Esophagus (tissue), 2 donors: ENCODE results near the gene IKBIP. TPM values are rescaled to one million over a fixed set of nuclear protein-coding genes. Genes with fewer than 3 reads are reported as not detected.
"Not testable (repeated sequence)": the region's sequence is repeated elsewhere in the genome, so short reads cannot be mapped to it uniquely, and the experiment has no call there.

Experiments
- H3K27ac ChIP-seq, 2 donors: one replicate each; pipeline ENCODE4 v1.5.1; 2013; ENCODE audit warnings: low read depth in 2 of 2, mild to moderate bottlenecking in 2 of 2, inconsistent platforms in 1 of 2, low read length in 1 of 2, moderate library complexity in 1 of 2
- H3K27me3 ChIP-seq, 2 donors: one replicate each; pipeline ENCODE4 v1.6.1; 2013; ENCODE audit warnings: low read length in 2 of 2, control low read depth in 1 of 2, mild to moderate bottlenecking in 1 of 2; ENCODE audit not compliant: insufficient read depth in 2 of 2, control insufficient read depth in 1 of 2
- H3K36me3 ChIP-seq, 2 donors: one replicate each; pipeline ENCODE4 v1.6.1; 2013; ENCODE audit warnings: low read length in 1 of 2; ENCODE audit not compliant: control insufficient read depth in 2 of 2, insufficient read depth in 2 of 2
- H3K4me1 ChIP-seq, 2 donors: one replicate each; pipeline ENCODE4 v1.6.1; 2013; ENCODE audit warnings: low read length in 1 of 2; ENCODE audit not compliant: control insufficient read depth in 2 of 2, insufficient read depth in 2 of 2
- H3K4me3 ChIP-seq, 2 donors: one replicate each; pipeline ENCODE4 v1.5.1; 2013; ENCODE audit warnings: low read length in 2 of 2, mild to moderate bottlenecking in 2 of 2, low read depth in 1 of 2, moderate library complexity in 1 of 2
- H3K9me3 ChIP-seq, 2 donors: one replicate each; pipeline ENCODE4 v1.6.1; 2013; ENCODE audit warnings: mild to moderate bottlenecking in 2 of 2, low read depth in 1 of 2, low read length in 1 of 2, moderate library complexity in 1 of 2; ENCODE audit not compliant: control insufficient read depth in 2 of 2, insufficient read depth in 1 of 2
- WGBS, 2 donors: extraction: QIAGEN DNeasy Blood & Tissue Kit; methylation state at CpG; one replicate each; pipeline ENCODE4 v1.1.7; 2013; 5-methylcytosine and 5-hydroxymethylcytosine counted together
- polyA plus RNA-seq, 2 donors: library from polyadenylated mRNA; stranded (reverse); fragments of 200-250 nt; gene quantifications; one replicate each; pipeline ENCODE4 v1.2.3, GENCODE V29; 2013
- donor health status: healthy with polysubstance abuse.
- donor health status: Bipolar disorder and iron deficiency.

IKBIP gene
- polyA plus RNA-seq, 2 donors: 4.7 to 5.4 TPM

- no peaks in the 10 kb centered on the region for H3K27me3 ChIP-seq
- H3K4me3 ChIP-seq: no peak overlapping the region
- no peaks in the 10 kb centered on the region for H3K36me3 ChIP-seq
- no peaks in the 10 kb centered on the region for H3K4me1 ChIP-seq
- no peaks in the 10 kb centered on the region for H3K9me3 ChIP-seq
- no peak overlapping the region for H3K27ac ChIP-seq
- 85 to 92% methylated on average over 3 of the region's 3 CpGs for WGBS, 2 donors
Observed at GRCh38 chr12:98669751-98670150, 25.2 kb upstream of the IKBIP start.

DNA sequence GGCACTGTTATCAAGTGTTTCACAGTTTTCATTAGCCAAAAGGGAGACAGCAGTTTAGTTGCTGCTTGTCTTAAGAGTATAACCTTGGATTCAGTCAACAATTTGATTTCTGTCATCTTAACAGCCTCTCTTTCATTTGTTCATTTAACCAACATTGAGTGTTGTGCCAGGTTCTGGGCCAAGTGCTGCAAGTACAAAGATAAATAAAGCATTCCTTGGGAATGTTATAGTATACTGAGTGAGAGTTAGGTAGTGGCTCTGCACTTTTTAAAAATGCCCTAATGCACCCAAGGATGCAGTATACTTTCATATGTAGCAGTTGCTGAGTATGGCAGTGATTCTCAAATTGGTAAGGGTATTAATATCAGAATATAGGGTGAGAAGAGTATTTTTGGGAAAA, 15.9 kb upstream of the IKBIP start:
- Histone ChIP-seq H3K4me3 (no peak overlapping the region), H3K4me1 (no peaks in the 10 kb centered on the region), H3K9me3 (no peaks in the 10 kb centered on the region), H3K27me3 (no peaks in the 10 kb centered on the region), H3K36me3 (peaks cover 0 to 3% of the 10 kb centered on the region in 2 donors), H3K27ac (no peak overlapping the region)

DNA sequence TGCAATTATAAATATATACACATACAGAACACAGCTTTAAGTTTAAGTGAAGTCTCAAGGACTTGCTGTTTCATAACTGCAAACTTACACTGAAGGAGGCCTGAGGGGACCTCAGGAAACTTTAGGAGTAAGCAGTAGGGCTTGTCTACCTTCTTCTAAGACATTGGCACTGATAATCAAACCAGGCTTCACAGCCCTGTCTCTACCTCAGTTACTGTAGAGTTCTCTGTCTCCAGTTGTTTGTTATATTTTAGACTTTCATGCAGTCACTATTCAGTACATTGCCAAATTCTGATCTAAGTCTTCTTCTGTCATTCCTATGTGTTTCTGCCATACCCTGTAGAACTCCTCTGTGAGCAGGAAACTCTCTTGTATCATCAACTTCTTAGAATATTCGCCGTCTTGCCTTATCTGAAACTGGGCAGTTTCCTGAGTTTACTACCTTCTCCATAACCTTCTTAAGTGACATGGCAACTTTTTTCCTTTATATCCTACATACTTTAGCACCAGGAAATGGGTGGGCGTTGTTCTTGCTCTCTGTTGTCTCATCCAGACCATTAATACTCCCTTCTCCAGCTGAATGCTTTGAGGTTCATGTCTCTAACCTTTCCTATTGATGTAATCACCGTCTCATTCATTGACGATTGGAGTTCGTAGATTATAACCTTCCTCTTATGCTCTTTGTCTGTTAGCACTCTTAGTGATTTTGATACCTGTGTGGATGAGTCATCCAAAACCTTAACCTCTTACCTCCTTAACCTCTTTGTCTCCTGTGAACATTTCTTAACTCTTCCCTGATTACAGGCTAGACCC, 11.9 kb upstream of the IKBIP start:
- whole genome bisulfite sequencing, 2 donors: 62 to 66% methylated on average over 6 of the region's 6 CpGs
- Histone ChIP-seq H3K4me1 (no peaks in the 10 kb centered on the region), H3K4me3 (no peak overlapping the region), H3K27ac (no peak overlapping the region), H3K36me3 (peaks cover 0 to 3% of the 10 kb centered on the region in 2 donors), H3K9me3 (no peaks in the 10 kb centered on the region), H3K27me3 (no peaks in the 10 kb centered on the region)

GRCh38 chr12:98653866-98654493, 9.4 kb upstream of the IKBIP start:
- H3K27me3 ChIP-seq: no peaks in the 10 kb centered on the region
- H3K4me3 ChIP-seq: no peak overlapping the region
- no peaks in the 10 kb centered on the region for H3K36me3 ChIP-seq
- H3K9me3 ChIP-seq: no peaks in the 10 kb centered on the region
- H3K4me1 ChIP-seq: no peaks in the 10 kb centered on the region
- H3K27ac ChIP-seq: no peak overlapping the region
- WGBS, 2 donors: 82 to 83% methylated on average over 1 of the region's 1 CpG

GRCh38 chr12:98651328-98651727, 6.7 kb upstream of the IKBIP start:
- H3K27me3 ChIP-seq: no peaks in the 10 kb centered on the region
- no peaks in the 10 kb centered on the region for H3K36me3 ChIP-seq
- H3K4me3 ChIP-seq: no peak overlapping the region
- H3K9me3 ChIP-seq: no peaks in the 10 kb centered on the region
- H3K27ac ChIP-seq: no peak overlapping the region
- H3K4me1 ChIP-seq: no peaks in the 10 kb centered on the region

DNA sequence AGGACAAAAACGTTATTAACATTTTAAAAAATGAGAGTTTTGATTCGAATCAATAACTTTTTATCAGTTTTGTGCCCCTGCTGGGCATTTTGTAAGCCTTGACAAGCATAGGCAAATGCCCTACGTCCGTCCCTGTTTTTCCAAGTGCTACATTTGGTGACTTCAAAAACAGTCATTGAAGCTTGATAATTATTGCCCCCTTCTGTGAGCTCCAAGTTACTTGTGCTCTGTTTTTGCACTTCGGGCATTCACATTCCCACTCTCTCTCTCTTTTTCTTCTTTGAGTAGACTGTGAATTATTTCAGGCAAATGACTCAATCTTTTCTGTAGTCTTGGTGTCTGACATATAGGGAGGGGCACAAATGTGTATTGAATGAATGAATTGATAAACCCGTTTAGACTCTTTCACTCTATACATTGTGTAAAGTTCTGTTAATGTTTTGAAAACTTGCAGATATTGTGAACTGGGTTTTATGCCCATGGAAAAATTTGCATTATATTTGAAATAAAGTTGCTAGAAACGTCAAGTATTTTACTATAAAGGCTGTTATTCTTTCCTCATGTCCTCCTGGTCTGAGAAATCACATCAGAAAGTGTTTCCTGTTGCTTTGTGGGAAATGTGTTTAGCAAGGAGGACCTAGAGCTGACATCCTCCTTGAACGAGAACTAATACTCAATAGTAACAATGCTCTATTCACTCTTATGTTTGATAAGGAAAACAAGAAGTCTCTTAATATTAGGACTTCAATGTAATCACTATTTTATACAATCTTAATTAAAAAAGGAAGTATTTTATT, 1.9 kb upstream of the IKBIP start:
- WGBS, 2 donors: 9% methylated on average over 8 of the region's 8 CpGs
- no peaks in the 10 kb centered on the region for H3K36me3 ChIP-seq
- H3K4me3 ChIP-seq: peak overlapping the region in 1 of 2 donors; percentile 78
- H3K4me1 ChIP-seq: no peaks in the 10 kb centered on the region
- H3K9me3 ChIP-seq: no peaks in the 10 kb centered on the region
- H3K27me3 ChIP-seq: no peaks in the 10 kb centered on the region
- no peak overlapping the region for H3K27ac ChIP-seq

GRCh38 chr12:98645572-98646067, 1.0 kb upstream of the IKBIP start:
- Histone ChIP-seq H3K36me3 (no peaks in the 10 kb centered on the region), H3K4me3 (peak overlapping the region; percentile 78 to 79), H3K4me1 (no peaks in the 10 kb centered on the region), H3K9me3 (no peaks in the 10 kb centered on the region), H3K27me3 (no peaks in the 10 kb centered on the region), H3K27ac (peak overlapping the region; percentile 82)
- WGBS, 2 donors: 0% methylated on average over 16 to 24 of the region's 24 CpGs

GRCh38 chr12:98644433-98644711, 216 bp downstream of the IKBIP start:
- no peaks in the 10 kb centered on the region for H3K4me1 ChIP-seq
- WGBS, 2 donors: 1% methylated on average over 19 to 20 of the region's 20 CpGs

GRCh38 chr12:98642801-98643200, 1.8 kb downstream of the IKBIP start:
- not testable (repeated sequence) for H3K4me1 ChIP-seq, H3K27ac ChIP-seq, H3K4me3 ChIP-seq, H3K27me3 ChIP-seq, H3K9me3 ChIP-seq, H3K36me3 ChIP-seq
- WGBS, 2 donors: 95 to 97% methylated on average over 5 of the region's 5 CpGs

More at GRCh38 chr12:98644433-98644711, 216 bp downstream of the IKBIP start:
- Histone ChIP-seq H3K4me3 (peak overlapping the region; percentile 78 to 79), H3K36me3 (no peaks in the 10 kb centered on the region), H3K27me3 (no peaks in the 10 kb centered on the region), H3K27ac (peak overlapping the region; percentile 82), H3K9me3 (no peaks in the 10 kb centered on the region)
